ENCODE data around the gene FLG.

The FLG gene

DNA sequence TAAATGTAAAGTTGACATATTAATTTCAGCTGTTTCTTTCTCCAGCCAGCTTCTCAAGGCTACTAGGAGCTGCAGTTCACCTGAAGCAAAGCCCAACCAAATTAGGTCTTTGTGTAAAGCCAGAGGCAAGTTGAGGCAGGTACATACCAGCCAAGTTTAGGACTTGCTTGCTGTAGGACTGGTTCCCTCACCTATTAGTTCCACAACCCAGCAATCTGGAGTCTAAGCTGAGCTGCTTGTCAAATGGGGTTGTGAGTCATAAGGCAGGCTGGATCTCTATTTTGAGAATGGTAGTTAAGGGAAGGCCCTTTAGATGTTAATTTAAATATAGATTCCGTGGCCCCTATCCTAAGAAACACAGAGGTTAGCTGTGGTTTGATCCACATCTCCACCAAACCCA is 42.4 kb upstream of the FLG start:
- Histone ChIP-seq H3K9me3 (ENCODE audit: control insufficient read depth, insufficient read depth, low read length) (0 out of 2 replicates have a peak, but pooled peaks cover 2% of the 10 kb centered on the region), H3K79me2 (ENCODE audit: control insufficient read depth, low read length) (no peaks in the 10 kb centered on the region), H3K9me2 (replicated peaks; ENCODE audit: control insufficient read depth, low read length) (no peaks in the 10 kb centered on the region), H3K27ac (ENCODE audit: low read depth, low read length) (no peak overlapping the region), H4K20me1 (ENCODE audit: control insufficient read depth, insufficient read depth, low read depth, low read length) (no peaks in the 10 kb centered on the region), H3K36me3 (ENCODE audit: control insufficient read depth, low read length) (no peaks in the 10 kb centered on the region), H3F3A (ENCODE audit: control insufficient read depth, insufficient read depth) (no peaks in the 10 kb centered on the region), H3K4me2 (ENCODE audit: low read length) (no peak overlapping the region), H3K4me1 (ENCODE audit: control insufficient read depth, low read length) (no peaks in the 10 kb centered on the region), H3K4me3 (ENCODE audit: low read length) (no peak overlapping the region), H3K27me3 (ENCODE audit: control insufficient read depth, low read length) (no peaks in the 10 kb centered on the region)
- TF ChIP-seq CTCF (IDR thresholded peaks at IDR 0.05; ENCODE audit: low read depth, low read length, poor library complexity, severe bottlenecking), result no peak
- no peak for TF ChIP-seq EZH2phosphoT487 (IDR thresholded peaks at IDR 0.05; ENCODE audit: borderline replicate concordance, low read length)

DNA sequence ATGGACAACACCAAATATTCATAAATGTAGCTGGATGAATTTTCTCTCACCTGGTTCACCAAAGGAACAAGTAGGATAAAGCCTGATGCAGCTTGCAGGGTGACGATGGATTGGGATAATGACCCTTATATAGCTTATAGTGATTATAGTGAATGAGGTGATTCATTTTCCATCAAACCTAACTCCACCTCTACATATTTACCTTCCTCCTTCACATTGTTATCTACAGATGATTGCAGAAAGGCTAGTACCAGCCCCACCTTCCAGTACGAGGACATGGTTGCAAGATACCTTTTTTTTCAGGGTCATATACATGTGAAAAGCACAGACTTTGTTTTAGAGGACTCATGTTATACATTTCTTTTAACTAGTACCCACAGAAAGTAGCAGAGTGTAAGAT is 34.9 kb upstream of the FLG start, which contains the start of gene FLG2:
Gene FLG2 (minus strand): TSS at position 101 of the 400 bp plus-strand sequence. CDS start 1,122 bp downstream, outside the sequence.
- Histone ChIP-seq H3K9me2 (replicated peaks; ENCODE audit: control insufficient read depth, low read length) (no peaks in the 10 kb centered on the region), H3K27me3 (ENCODE audit: control insufficient read depth, low read length) (no peaks in the 10 kb centered on the region), H3K36me3 (ENCODE audit: control insufficient read depth, low read length) (no peaks in the 10 kb centered on the region), H3K4me3 (ENCODE audit: low read length) (no peak within 1 kb of the TSS), H3K9me3 (ENCODE audit: control insufficient read depth, insufficient read depth, low read length) (no peaks in the 10 kb centered on the region), H3F3A (ENCODE audit: control insufficient read depth, insufficient read depth) (no peaks in the 10 kb centered on the region), H3K79me2 (ENCODE audit: control insufficient read depth, low read length) (no peaks in the 10 kb centered on the region), H3K4me2 (ENCODE audit: low read length) (no peak within 1 kb of the TSS), H4K20me1 (ENCODE audit: control insufficient read depth, insufficient read depth, low read depth, low read length) (no peaks in the 10 kb centered on the region), H3K4me1 (ENCODE audit: control insufficient read depth, low read length) (no peaks in the 10 kb centered on the region), H3K27ac (ENCODE audit: low read depth, low read length) (no peak within 1 kb of the TSS)
- TF ChIP-seq CTCF (IDR thresholded peaks at IDR 0.05; ENCODE audit: low read depth, low read length, poor library complexity, severe bottlenecking) (no peak), EZH2phosphoT487 (IDR thresholded peaks at IDR 0.05; ENCODE audit: borderline replicate concordance, low read length) (no peak)

GRCh38 chr1:152356736-152357135 is 31.7 kb upstream of the FLG start:
- no peaks in the 10 kb centered on the region for H3K9me2 ChIP-seq (replicated peaks; ENCODE audit: control insufficient read depth, low read length)
- no peaks in the 10 kb centered on the region for H3K36me3 ChIP-seq (ENCODE audit: control insufficient read depth, low read length)
- peaks cover 5% of the 10 kb centered on the region; the same call in 1 of the 2 replicates for H3K9me3 ChIP-seq (ENCODE audit: control insufficient read depth, insufficient read depth, low read length)
- H3K27ac ChIP-seq (ENCODE audit: low read depth, low read length), result no peak overlapping the region
- H4K20me1 ChIP-seq (ENCODE audit: control insufficient read depth, insufficient read depth, low read depth, low read length), result no peaks in the 10 kb centered on the region
- H3K4me3 ChIP-seq (ENCODE audit: low read length), result no peak overlapping the region
- H3K27me3 ChIP-seq (ENCODE audit: control insufficient read depth, low read length), result no peaks in the 10 kb centered on the region
- no peaks in the 10 kb centered on the region for H3F3A ChIP-seq (ENCODE audit: control insufficient read depth, insufficient read depth)
- no peak overlapping the region for H3K4me2 ChIP-seq (ENCODE audit: low read length)
- no peaks in the 10 kb centered on the region for H3K79me2 ChIP-seq (ENCODE audit: control insufficient read depth, low read length)
- no peaks in the 10 kb centered on the region for H3K4me1 ChIP-seq (ENCODE audit: control insufficient read depth, low read length)
- TF ChIP-seq CTCF (IDR thresholded peaks at IDR 0.05; ENCODE audit: low read depth, low read length, poor library complexity, severe bottlenecking), result no peak
- no peak for TF ChIP-seq EZH2phosphoT487 (IDR thresholded peaks at IDR 0.05; ENCODE audit: borderline replicate concordance, low read length)
